Upper lobe of left lung (tissue), 4 donors: ENCODE results near the gene COL12A1.
"Not testable (repeated sequence)": the region's sequence is repeated elsewhere in the genome, so short reads cannot be mapped to it uniquely, and the experiment has no call there.

Experiments used
- EP300 ChIP-seq, 4 donors: sonication (generic); formaldehyde crosslinking; IDR thresholded peaks; one replicate each; pipeline ENCODE4 v1.5.1; 2017; ENCODE audit warnings: antibody characterized with exemption in 4 of 4, control low read depth in 2 of 4
- POLR2A ChIP-seq, 4 donors: fragments of 450-650 bp; IDR thresholded peaks; one replicate each; pipeline ENCODE4 v1.5.1; 2016 to 2017; ENCODE audit warnings: antibody characterized with exemption in 4 of 4, mild to moderate bottlenecking in 2 of 4
- POLR2AphosphoS5 ChIP-seq, 2 donors: sonication (generic); formaldehyde crosslinking; IDR thresholded peaks; one replicate each; pipeline ENCODE4 v1.5.1; 2017; ENCODE audit warnings: antibody characterized with exemption in 2 of 2
- TF ChIP-seq, protein P1 (sequence below), 6 experiments: fragments of 450-650 bp in 4 of 6; fragments of 200-600 bp in 2 of 6; sonication (generic) in 2 of 6; IDR thresholded peaks; one replicate each; pipeline ENCODE4 v1.5.1; 2016 to 2019; ENCODE audit warnings: antibody characterized with exemption in 6 of 6

GRCh38 chr6:75186581-75186980 lies 19.3 kb downstream of the COL12A1 start:
- TF ChIP-seq, protein P1, sequence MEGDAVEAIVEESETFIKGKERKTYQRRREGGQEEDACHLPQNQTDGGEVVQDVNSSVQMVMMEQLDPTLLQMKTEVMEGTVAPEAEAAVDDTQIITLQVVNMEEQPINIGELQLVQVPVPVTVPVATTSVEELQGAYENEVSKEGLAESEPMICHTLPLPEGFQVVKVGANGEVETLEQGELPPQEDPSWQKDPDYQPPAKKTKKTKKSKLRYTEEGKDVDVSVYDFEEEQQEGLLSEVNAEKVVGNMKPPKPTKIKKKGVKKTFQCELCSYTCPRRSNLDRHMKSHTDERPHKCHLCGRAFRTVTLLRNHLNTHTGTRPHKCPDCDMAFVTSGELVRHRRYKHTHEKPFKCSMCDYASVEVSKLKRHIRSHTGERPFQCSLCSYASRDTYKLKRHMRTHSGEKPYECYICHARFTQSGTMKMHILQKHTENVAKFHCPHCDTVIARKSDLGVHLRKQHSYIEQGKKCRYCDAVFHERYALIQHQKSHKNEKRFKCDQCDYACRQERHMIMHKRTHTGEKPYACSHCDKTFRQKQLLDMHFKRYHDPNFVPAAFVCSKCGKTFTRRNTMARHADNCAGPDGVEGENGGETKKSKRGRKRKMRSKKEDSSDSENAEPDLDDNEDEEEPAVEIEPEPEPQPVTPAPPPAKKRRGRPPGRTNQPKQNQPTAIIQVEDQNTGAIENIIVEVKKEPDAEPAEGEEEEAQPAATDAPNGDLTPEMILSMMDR (IDR thresholded peaks at IDR 0.05), result not testable (repeated sequence)
- not testable (repeated sequence) for TF ChIP-seq EP300, POLR2A, POLR2AphosphoS5 (IDR thresholded peaks at IDR 0.05)
